DND-41 (cell line): ENCODE results near the gene EHMT1.

ENCODE experiments used
- ATAC-seq: fragments of 200-7000 bp; cut with Tn5 transposase; 3 replicates; pipeline ENCODE4 v1.9.1; 2021; ENCODE audit warnings: low read depth; ENCODE audit not compliant: insufficient read depth
- DNase-seq: peaks from one replicate; pipeline ENCODE4 v3.0.0-alpha.2; 2020
- H2AFZ ChIP-seq: 2 replicates; pipeline ENCODE4 v1.6.0; 2012; ENCODE audit warnings: low read depth, low read length
- H3K27ac ChIP-seq: 2 replicates; pipeline ENCODE4 v1.5.1; 2012; ENCODE audit warnings: low read length, inconsistent platforms
- H3K27me3 ChIP-seq: fragments of 200-600 bp; sonication (generic); 2 replicates; pipeline ENCODE4 v1.6.0; 2012; ENCODE audit warnings: low read length, mild to moderate bottlenecking, inconsistent platforms; ENCODE audit not compliant: insufficient read depth, poor library complexity
- H3K36me3 ChIP-seq: 2 replicates; pipeline ENCODE4 v1.5.1; 2012; ENCODE audit warnings: low read length, inconsistent platforms; ENCODE audit not compliant: insufficient read depth
- H3K4me1 ChIP-seq: 2 replicates; pipeline ENCODE4 v1.5.1; 2012; ENCODE audit warnings: mild to moderate bottlenecking, low read length; ENCODE audit not compliant: insufficient read depth
- H3K4me2 ChIP-seq: 2 replicates; pipeline ENCODE4 v1.6.0; 2012; ENCODE audit warnings: mild to moderate bottlenecking, moderate library complexity, low read length, inconsistent platforms; ENCODE audit not compliant: insufficient read depth
- H3K4me3 ChIP-seq, 2 experiments: fragments of 200-600 bp in 1 of 2; shearing (Covaris generic) in 1 of 2; 2 replicates each; pipeline ENCODE4 v1.5.1; 2012 to 2016; ENCODE audit warnings: inconsistent platforms in 2 of 2, low read length in 2 of 2, mild to moderate bottlenecking in 2 of 2, low read depth in 1 of 2, moderate library complexity in 1 of 2
- H3K79me2 ChIP-seq: 2 replicates; pipeline ENCODE4 v1.6.0; 2012; ENCODE audit warnings: low read length, inconsistent platforms; ENCODE audit not compliant: insufficient read depth
- H3K9ac ChIP-seq: 2 replicates; pipeline ENCODE4 v1.6.0; 2012; ENCODE audit warnings: low read depth, mild to moderate bottlenecking, inconsistent platforms, low read length, moderate library complexity
- H3K9me3 ChIP-seq: 2 replicates; pipeline ENCODE4 v1.5.1; 2012; ENCODE audit warnings: low read length, moderate library complexity, mild to moderate bottlenecking, inconsistent platforms; ENCODE audit not compliant: insufficient read depth, severe bottlenecking
- H4K20me1 ChIP-seq: 2 replicates; pipeline ENCODE4 v1.6.0; 2012; ENCODE audit warnings: low read length; ENCODE audit not compliant: insufficient read depth
- CTCF ChIP-seq: IDR thresholded peaks from 2 replicates; pipeline ENCODE4 v1.5.1; 2012; ENCODE audit warnings: borderline replicate concordance, low read length, moderate library complexity, mild to moderate bottlenecking; ENCODE audit not compliant: poor library complexity, severe bottlenecking; ENCODE audit errors: extremely low read depth
- EZH2 ChIP-seq: IDR thresholded peaks from 3 replicates; pipeline ENCODE4 v1.6.1; 2012; ENCODE audit warnings: borderline replicate concordance, low read depth, mild to moderate bottlenecking, moderate library complexity, low read length, inconsistent platforms; ENCODE audit not compliant: severe bottlenecking

Gene EHMT1

GRCh38 chr9:137683262-137683864 is 64.6 kb downstream of the EHMT1 start:
- H3K9me3 ChIP-seq: no peaks in the 10 kb centered on the region
- ATAC-seq (no peak), DNase-seq (no peak)
- TF ChIP-seq EZH2: no peak
- TF ChIP-seq CTCF: no peak
- H4K20me1 ChIP-seq: peaks cover 69% of the 10 kb centered on the region
- no peak overlapping the region for H3K27ac ChIP-seq
- H3K9ac ChIP-seq: no peak overlapping the region
- H3K4me2 ChIP-seq: no peak overlapping the region
- no peaks in the 10 kb centered on the region for H3K27me3 ChIP-seq
- H3K4me1 ChIP-seq: peaks cover 8% of the 10 kb centered on the region; the same call in 1 of the 2 replicates
- H3K36me3 ChIP-seq: no peaks in the 10 kb centered on the region; the same call in 1 of the 2 replicates
- no peak overlapping the region for H3K4me3 ChIP-seq
- no peak overlapping the region for H2AFZ ChIP-seq
- peaks cover 93% of the 10 kb centered on the region for H3K79me2 ChIP-seq

- peaks cover 70% of the 10 kb centered on the region for H4K20me1 ChIP-seq
- H3K9me3 ChIP-seq: no peaks in the 10 kb centered on the region
- no peak for TF ChIP-seq CTCF
- TF ChIP-seq EZH2: no peak
- H3K79me2 ChIP-seq: peaks cover 96% of the 10 kb centered on the region
- DNase-seq (no peak), ATAC-seq (no peak)
- H2AFZ ChIP-seq: no peak overlapping the region
- no peak overlapping the region for H3K27ac ChIP-seq
- no peaks in the 10 kb centered on the region for H3K27me3 ChIP-seq
- H3K4me1 ChIP-seq: no peaks in the 10 kb centered on the region
- no peak overlapping the region for H3K4me2 ChIP-seq
- H3K9ac ChIP-seq: no peak overlapping the region
- H3K36me3 ChIP-seq: no peaks in the 10 kb centered on the region
- H3K4me3 ChIP-seq: no peak overlapping the region
These were observed 66.4 kb downstream of the EHMT1 start for GRCh38 chr9:137685035-137685740.

- Histone ChIP-seq H3K36me3 (no peaks in the 10 kb centered on the region), H3K4me3 (no peak overlapping the region), H2AFZ (no peak overlapping the region), H3K9ac (no peak overlapping the region), H3K9me3 (no peaks in the 10 kb centered on the region), H3K27ac (no peak overlapping the region), H3K79me2 (peaks cover 95% of the 10 kb centered on the region), H3K4me1 (no peaks in the 10 kb centered on the region), H3K27me3 (no peaks in the 10 kb centered on the region), H3K4me2 (no peak overlapping the region), H4K20me1 (peaks cover 63% of the 10 kb centered on the region)
- DNase-seq: no peak
- no peak for TF ChIP-seq EZH2
- no peak for TF ChIP-seq CTCF
- no peak for ATAC-seq
These were observed 67.1 kb downstream of the EHMT1 start for GRCh38 chr9:137685741-137686420.
